Endometrial microvascular endothelial cells (primary cell): ENCODE results near the gene SCAMP3. TPM values are rescaled to one million over a fixed set of nuclear protein-coding genes. Genes with fewer than 3 reads are reported as not detected.

Experiments
- in situ Hi-C: cut with HindIII; loops from 2 replicates; pipeline ENCODE4 v1.10.0; 2017; ENCODE audit warnings: low sequenced_read_pairs, low pct_unique_long_range_greater_than_20kb; ENCODE audit errors: inconsistent ontology term
- total RNA-seq: library from RNA; depleted of rRNA; stranded (reverse); fragments of >200 nt; gene quantifications from one replicate; pipeline ENCODE4 v1.2.3, GENCODE V29; 2015; ENCODE audit errors: inconsistent ontology term

Gene SCAMP3
- total RNA-seq, 1 donor from 2014 or later: 77.1 TPM

DNA sequence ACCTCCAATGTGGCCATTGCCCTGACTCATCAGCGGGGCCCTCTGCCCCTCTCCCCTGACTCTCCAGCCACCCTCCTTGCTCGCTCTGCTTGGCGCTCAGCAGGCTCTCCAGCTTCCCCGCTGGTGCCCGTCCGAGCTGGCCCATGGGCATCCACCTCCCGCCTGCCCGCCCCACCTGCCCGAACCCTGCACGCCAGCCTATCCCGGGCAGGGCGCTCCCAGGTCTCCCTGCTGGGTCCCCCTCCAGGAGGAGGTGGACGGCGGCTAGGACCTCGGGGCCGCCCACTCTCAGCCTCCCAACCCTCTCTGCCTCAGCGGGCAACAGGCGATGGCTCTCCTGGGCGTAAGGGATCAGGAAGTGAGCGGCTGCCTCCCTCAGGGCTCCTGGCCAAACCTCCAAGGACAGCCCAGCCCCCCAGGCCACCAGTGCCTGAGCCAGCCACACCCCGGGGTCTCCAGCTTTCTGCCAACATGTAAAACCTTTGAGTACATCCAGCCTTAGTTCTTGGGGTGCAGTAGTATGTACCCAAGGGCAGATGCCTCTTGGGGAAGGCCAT lies 25.9 kb upstream of the SCAMP3 start:
- in situ Hi-C loops: no loop called here

GRCh38 chr1:155286544-155286943 lies 24.4 kb upstream of the SCAMP3 start:
- in situ Hi-C loops: no loop called here

DNA sequence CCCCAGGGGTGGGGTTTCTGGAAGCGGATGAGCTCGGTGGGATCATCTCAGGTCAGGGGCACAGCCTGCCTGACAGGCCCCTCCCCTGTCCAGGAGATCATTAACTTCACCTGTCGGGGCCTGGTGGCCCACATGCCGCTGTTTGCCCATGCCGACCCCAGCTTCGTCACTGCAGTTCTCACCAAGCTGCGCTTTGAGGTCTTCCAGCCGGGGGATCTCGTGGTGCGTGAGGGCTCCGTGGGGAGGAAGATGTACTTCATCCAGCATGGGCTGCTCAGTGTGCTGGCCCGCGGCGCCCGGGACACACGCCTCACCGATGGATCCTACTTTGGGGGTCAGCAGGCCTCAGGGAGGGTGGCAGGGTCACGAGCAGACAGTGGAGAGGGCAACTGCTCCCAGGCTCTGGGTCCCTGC lies 23.5 kb upstream of the SCAMP3 start:
- in situ Hi-C loops: no loop called here

- in situ Hi-C loops: no loop called here
Observed at GRCh38 chr1:155285063-155285462, 22.9 kb upstream of the SCAMP3 start.

DNA sequence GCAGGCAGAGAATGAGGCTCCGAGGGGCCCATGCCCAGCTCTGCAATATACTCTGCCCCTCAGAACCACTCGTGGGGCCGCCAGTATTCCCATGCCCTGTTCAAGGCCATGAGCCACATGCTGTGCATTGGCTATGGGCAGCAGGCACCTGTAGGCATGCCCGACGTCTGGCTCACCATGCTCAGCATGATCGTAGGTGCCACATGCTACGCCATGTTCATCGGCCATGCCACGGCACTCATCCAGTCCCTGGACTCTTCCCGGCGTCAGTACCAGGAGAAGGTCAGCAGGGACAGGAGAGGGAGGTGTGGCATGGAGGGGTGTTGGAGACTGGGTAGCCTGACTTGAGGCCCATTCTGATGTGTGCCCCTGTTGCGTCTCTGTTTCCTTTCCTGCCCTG lies 22.3 kb upstream of the SCAMP3 start:
- in situ Hi-C loops: no loop called here

DNA sequence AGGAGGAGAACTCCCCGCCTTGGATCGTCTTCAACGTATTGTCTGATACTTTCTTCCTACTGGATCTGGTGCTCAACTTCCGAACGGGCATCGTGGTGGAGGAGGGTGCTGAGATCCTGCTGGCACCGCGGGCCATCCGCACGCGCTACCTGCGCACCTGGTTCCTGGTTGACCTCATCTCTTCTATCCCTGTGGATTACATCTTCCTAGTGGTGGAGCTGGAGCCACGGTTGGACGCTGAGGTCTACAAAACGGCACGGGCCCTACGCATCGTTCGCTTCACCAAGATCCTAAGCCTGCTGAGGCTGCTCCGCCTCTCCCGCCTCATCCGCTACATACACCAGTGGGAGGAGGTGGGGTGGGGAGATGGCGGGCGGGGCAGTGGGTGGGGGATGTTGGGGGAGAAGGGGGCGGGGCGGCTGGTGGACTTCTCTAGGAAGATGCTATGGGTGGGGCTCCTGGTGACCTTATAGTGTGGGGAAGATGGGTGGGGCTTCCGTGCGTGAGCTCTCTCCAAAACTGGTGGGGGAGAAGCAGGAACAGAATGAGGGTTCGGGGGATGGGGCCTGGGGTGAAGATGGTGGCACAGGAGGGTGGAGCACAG lies 20.4 kb upstream of the SCAMP3 start:
- in situ Hi-C loops: no loop called here

GRCh38 chr1:155279268-155279667 lies 17.1 kb upstream of the SCAMP3 start:
- in situ Hi-C loops: no loop called here

GRCh38 chr1:155278689-155279160 lies 16.6 kb upstream of the SCAMP3 start:
- in situ Hi-C loops: no loop called here

GRCh38 chr1:155277902-155278688 lies 15.9 kb upstream of the SCAMP3 start:
- in situ Hi-C loops: no loop called here

GRCh38 chr1:155277070-155277901 lies 15.1 kb upstream of the SCAMP3 start, which contains the start of gene HCN3:
HCN3 (plus strand) TSS chr1:155277463; CDS start chr1:155277591, 128 bp downstream.
- in situ Hi-C loops: no loop called here

DNA sequence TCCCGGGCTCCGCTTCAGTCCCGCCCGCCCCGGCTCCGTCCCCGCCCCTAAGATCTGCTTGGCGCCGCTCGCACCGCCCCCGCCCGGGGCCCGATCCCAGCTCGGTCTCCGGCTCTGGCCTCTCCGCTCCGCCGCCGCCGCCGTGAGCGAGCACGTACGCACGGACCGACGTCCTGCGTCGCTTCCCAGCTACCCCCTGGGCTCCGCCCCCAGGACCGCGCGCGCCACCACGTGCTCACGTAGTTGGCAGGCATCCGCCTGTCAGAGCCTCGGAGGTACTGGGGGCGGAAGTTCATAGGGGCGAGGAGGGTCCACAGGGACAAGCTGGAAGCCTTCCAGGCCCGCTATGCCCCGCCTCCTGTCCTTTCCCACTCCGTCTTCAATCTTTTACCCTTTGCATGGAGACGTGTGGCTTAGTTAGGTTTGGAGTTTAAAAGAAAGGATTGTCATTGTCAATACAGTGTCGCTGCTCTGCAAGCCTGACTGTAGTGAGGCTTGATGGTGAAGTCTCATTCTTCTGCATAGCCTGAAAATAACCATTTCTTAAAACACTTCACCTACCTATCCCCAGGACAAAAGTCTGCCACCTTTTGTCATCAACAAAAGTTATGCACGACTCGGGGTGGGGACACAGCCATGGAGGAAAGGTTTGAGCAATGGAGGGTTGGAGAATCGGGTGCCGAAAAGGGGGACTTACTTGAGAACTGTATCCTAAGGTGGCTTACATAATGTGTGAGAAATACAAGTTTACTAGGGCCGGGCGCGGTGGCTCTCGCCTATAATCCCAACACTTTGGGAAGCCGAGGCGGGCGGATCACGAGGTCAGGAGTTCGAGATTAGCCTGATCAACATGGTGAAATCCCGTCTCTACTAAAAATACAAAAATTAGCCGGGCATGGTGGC lies 11.4 kb upstream of the SCAMP3 start, which contains the start of gene CLK2:
TSS of gene CLK2 (minus strand) at position 162 of the 903 bp plus-strand sequence. CDS start 2,527 bp downstream, outside the sequence.
- in situ Hi-C loops: no loop called here

DNA sequence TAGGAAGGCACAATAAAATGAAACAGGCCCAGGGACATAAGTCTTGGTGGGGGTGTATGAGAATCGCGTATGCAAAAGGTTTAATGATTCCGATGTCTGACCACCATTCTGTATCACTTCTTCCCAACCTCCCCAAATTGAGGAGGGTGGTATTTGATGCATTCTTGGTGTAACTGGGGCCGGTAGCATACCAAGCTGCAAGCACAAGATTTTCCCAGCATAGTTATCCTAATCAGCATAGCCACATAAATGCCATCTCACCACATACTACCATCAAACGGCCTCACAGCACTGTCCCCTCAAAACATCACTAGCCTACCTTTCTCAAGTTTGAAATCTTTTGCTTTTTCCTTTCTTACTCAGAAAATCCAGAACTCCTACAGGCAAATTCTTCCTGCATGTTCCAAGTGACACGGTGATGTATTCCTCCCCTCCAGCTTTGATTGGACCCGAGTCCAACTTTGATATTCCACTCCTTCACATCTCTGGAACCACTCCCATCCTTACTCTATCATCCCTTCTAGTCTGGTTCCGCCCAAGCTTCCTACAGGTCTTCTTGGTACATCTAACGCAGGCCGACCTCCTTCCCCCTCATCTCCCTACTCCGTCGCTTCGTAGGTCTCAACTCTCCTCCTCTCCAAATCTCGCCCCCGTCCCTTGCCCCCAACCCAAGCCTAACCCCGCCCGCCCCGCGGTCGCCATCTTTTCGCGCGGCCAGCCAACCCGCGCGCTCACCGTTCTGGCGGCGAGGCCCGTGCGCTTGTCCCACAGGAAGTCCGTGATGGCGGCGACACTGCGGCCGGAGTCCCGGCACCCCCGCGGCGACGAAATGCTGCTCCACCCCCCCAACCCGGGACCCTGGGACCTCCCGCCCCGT lies 10.5 kb upstream of the SCAMP3 start:
- in situ Hi-C loops: no loop called here

GRCh38 chr1:155269381-155269780 lies 7.2 kb upstream of the SCAMP3 start:
- in situ Hi-C loops: no loop called here

GRCh38 chr1:155268630-155269029 lies 6.5 kb upstream of the SCAMP3 start:
- in situ Hi-C loops: no loop called here

DNA sequence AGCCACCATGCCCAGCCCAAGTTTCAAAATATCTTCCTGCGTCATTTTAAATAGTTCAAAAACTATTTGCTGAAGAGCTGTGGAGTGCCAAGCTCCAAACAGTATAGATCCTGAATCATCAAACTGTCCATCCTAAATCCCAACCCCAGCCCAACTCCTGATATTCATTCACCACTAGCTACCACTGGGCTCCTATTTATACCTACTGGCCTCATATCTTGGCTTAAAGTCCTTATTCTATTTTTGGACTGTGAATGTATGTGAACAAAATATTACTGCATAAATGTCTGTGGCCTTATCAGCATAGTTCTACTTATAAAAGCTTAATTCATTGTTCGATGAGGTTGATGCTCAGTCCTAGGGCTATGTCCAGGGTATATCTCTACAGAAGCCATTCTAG lies 5.2 kb upstream of the SCAMP3 start:
- in situ Hi-C loops: no loop called here

- in situ Hi-C loops: no loop called here
Observed at GRCh38 chr1:155266553-155266952, 4.4 kb upstream of the SCAMP3 start.

- in situ Hi-C loops: no loop called here
Observed at GRCh38 chr1:155263067-155263466, 907 bp upstream of the SCAMP3 start.
